Liver (tissue), 9 donors: ENCODE results near the gene TTLL3. TPM values are rescaled to one million over a fixed set of nuclear protein-coding genes. Genes with fewer than 3 reads are reported as not detected.

Experiments
- DNase-seq: peaks from one replicate; pipeline ENCODE4 v3.0.0-alpha.2; 2017; ENCODE audit warnings: low spot score
- H3K27ac ChIP-seq, 2 donors: one replicate each; pipeline ENCODE4 v1.7.0; 2013; ENCODE audit warnings: inconsistent platforms in 2 of 2, low read length in 2 of 2, control low read depth in 1 of 2, low read depth in 1 of 2, mild to moderate bottlenecking in 1 of 2
- H3K27me3 ChIP-seq, 4 donors: one replicate each; pipeline versions ENCODE4 v1.6.1 to v1.7.0; 2013; ENCODE audit warnings: low read length in 3 of 4, inconsistent platforms in 1 of 4, mild to moderate bottlenecking in 1 of 4, moderate library complexity in 1 of 4; ENCODE audit not compliant: control insufficient read depth in 4 of 4, insufficient read depth in 4 of 4
- H3K36me3 ChIP-seq, 4 donors: one replicate each; pipeline versions ENCODE4 v1.6.1 to v1.7.0; 2013; ENCODE audit warnings: low read length in 3 of 4, mild to moderate bottlenecking in 3 of 4, low read depth in 1 of 4, moderate library complexity in 1 of 4; ENCODE audit not compliant: control insufficient read depth in 4 of 4, insufficient read depth in 3 of 4
- H3K4me1 ChIP-seq, 4 donors: one replicate each; pipeline versions ENCODE4 v1.6.1 to v1.7.0; 2013; ENCODE audit warnings: low read length in 3 of 4, mild to moderate bottlenecking in 3 of 4, moderate library complexity in 1 of 4; ENCODE audit not compliant: control insufficient read depth in 4 of 4, insufficient read depth in 4 of 4
- H3K4me3 ChIP-seq, 3 donors: one replicate each; pipeline versions ENCODE4 v1.6.1 to v1.7.0; 2013; ENCODE audit warnings: low read length in 3 of 3, control low read depth in 1 of 3, low read depth in 1 of 3, mild to moderate bottlenecking in 1 of 3
- H3K9ac ChIP-seq, 2 donors: one replicate each; pipeline ENCODE4 v1.7.0; 2013; ENCODE audit warnings: low read length in 2 of 2, mild to moderate bottlenecking in 2 of 2, moderate library complexity in 2 of 2, control low read depth in 1 of 2, low read depth in 1 of 2
- H3K9me3 ChIP-seq, 4 donors: one replicate each; pipeline versions ENCODE4 v1.6.1 to v1.7.0; 2013; ENCODE audit warnings: low read length in 3 of 4; ENCODE audit not compliant: control insufficient read depth in 4 of 4
- EGR1 ChIP-seq, 2 donors: IDR thresholded peaks; 2 replicates each; pipeline ENCODE4 v1.6.1; 2016 to 2018; ENCODE audit warnings: antibody characterized with exemption in 2 of 2, low read depth in 2 of 2
- FOXA1 ChIP-seq: IDR thresholded peaks from 2 replicates; pipeline ENCODE4 v1.6.1; 2016; ENCODE audit warnings: antibody characterized with exemption
- FOXA2 ChIP-seq: IDR thresholded peaks from 2 replicates; pipeline ENCODE4 v1.6.1; 2016; ENCODE audit warnings: antibody characterized with exemption
- GABPA ChIP-seq, 2 donors: IDR thresholded peaks in 1 of 2; conservative IDR thresholded peaks in 1 of 2; 2 replicates each; pipeline ENCODE4 v1.6.1; 2016; ENCODE audit warnings: antibody characterized with exemption in 2 of 2, mild to moderate bottlenecking in 1 of 2, moderate library complexity in 1 of 2
- HNF4A ChIP-seq, 2 donors: conservative IDR thresholded peaks; 2 replicates each; pipeline ENCODE4 v1.6.1; 2016; ENCODE audit warnings: antibody characterized with exemption in 2 of 2, mild to moderate bottlenecking in 2 of 2
- HNF4G ChIP-seq: IDR thresholded peaks from 2 replicates; pipeline ENCODE4 v1.6.1; 2016; ENCODE audit warnings: antibody characterized with exemption
- JUND ChIP-seq, 2 donors: IDR thresholded peaks; 2 replicates each; pipeline ENCODE4 v1.6.1; 2016; ENCODE audit warnings: antibody characterized with exemption in 2 of 2
- NR2F2 ChIP-seq: IDR thresholded peaks from 2 replicates; pipeline ENCODE4 v1.6.1; 2016; ENCODE audit warnings: antibody characterized with exemption
- RAD21 ChIP-seq, 2 donors: IDR thresholded peaks; 2 replicates each; pipeline ENCODE4 v1.6.1; 2016; ENCODE audit warnings: antibody characterized with exemption in 2 of 2, mild to moderate bottlenecking in 2 of 2
- RXRA ChIP-seq, 2 donors: IDR thresholded peaks; 2 replicates each; pipeline ENCODE4 v1.6.1; 2017 to 2018; ENCODE audit warnings: antibody characterized with exemption in 2 of 2, mild to moderate bottlenecking in 1 of 2
- SP1 ChIP-seq: IDR thresholded peaks from 2 replicates; pipeline ENCODE4 v1.6.1; 2018; ENCODE audit warnings: antibody characterized with exemption, mild to moderate bottlenecking
- TAF1 ChIP-seq: conservative IDR thresholded peaks from 2 replicates; pipeline ENCODE4 v1.6.1; 2016; ENCODE audit warnings: antibody characterized with exemption, mild to moderate bottlenecking
- YY1 ChIP-seq: IDR thresholded peaks from 2 replicates; pipeline ENCODE4 v1.6.1; 2016; ENCODE audit warnings: antibody characterized with exemption, mild to moderate bottlenecking
- WGBS: extraction: QIAGEN DNeasy Blood & Tissue Kit; methylation state at CpG from one replicate; pipeline ENCODE4 v1.1.7; 2013; 5-methylcytosine and 5-hydroxymethylcytosine counted together
- polyA plus RNA-seq, 2 donors: library from polyadenylated mRNA; stranded (reverse) in 1 of 2; unstranded in 1 of 2; fragments of 200-250 nt in 1 of 2; fragments of >200 nt in 1 of 2; fragmentation: Nextera tagmentation in 1 of 2; extraction: Ambion mirVana in 1 of 2; gene quantifications; one replicate each; pipeline versions ENCODE4 v1.2.1 to v1.2.3, GENCODE V29; 2013 to 2015
- total RNA-seq, 2 donors: library from RNA; depleted of rRNA; stranded (reverse); fragments of >200 nt; gene quantifications; one replicate each; pipeline ENCODE4 v1.2.3, GENCODE V29; 2014
- TF ChIP-seq, protein P1 (sequence below): IDR thresholded peaks from 2 replicates; pipeline ENCODE4 v1.6.1; 2016; ENCODE audit warnings: antibody characterized with exemption, mild to moderate bottlenecking
- TF ChIP-seq, protein P2 (sequence below): IDR thresholded peaks from 2 replicates; pipeline ENCODE4 v1.6.1; 2016; ENCODE audit warnings: antibody characterized with exemption
- TF ChIP-seq, protein P3 (sequence below): fragments of 150-350 bp; IDR thresholded peaks from 2 replicates; pipeline ENCODE4 v1.5.1; 2017; ENCODE audit warnings: improper control_type of control experiment, low read depth, low read length; ENCODE audit not compliant: missing input control
- TF ChIP-seq, protein P4 (sequence below): IDR thresholded peaks from 2 replicates; pipeline ENCODE4 v1.6.1; 2016; ENCODE audit warnings: antibody characterized with exemption
- TF ChIP-seq, protein P5 (sequence below): IDR thresholded peaks from 2 replicates; pipeline ENCODE4 v1.6.1; 2016; ENCODE audit warnings: antibody characterized with exemption
- donor health status: healthy.
- donor health status: healthy.
- donor health status: healthy.
- donor health status: healthy.
- donor health status: healthy.

Gene TTLL3
- total and polyA plus RNA-seq, 4 donors = 2.8 to 19.6 (median 6.5) TPM

DNA sequence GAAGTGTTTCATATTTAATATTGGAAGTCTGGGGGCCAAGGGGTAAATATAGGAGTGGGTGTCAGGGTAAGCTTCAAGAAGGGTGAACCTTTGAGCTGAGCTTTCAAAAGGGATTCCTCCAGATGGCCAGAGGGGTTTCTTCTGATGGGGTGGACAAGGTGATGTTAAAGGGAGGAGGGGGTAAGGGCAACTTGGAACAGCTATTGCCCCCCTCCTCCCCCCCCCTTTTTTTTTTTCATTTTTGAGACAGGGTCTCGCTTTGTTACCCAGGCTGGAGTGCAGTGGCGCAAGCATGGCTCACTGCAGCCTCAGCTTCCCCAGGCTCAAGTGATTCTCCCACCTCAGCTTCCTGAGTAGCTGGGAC, 2.1 kb upstream of the TTLL3 start:
- Histone ChIP-seq H3K4me1 (peaks cover 0 to 13% (median 7%) of the 10 kb centered on the region in 4 donors), H3K9me3 (no peaks in the 10 kb centered on the region), H3K36me3 (peaks cover 13 to 41% (median 38%) of the 10 kb centered on the region in 4 donors), H3K27ac (no peak overlapping the region), H3K4me3 (no peak overlapping the region), H3K27me3 (no peaks in the 10 kb centered on the region), H3K9ac (no peak overlapping the region)
- TF ChIP-seq TAF1 (no peak), NR2F2 (no peak), JUND (IDR thresholded peaks at IDR 0.05) (no peak), YY1 (no peak), HNF4G (no peak), RXRA (IDR thresholded peaks at IDR 0.05) (no peak), SP1 (no peak), RAD21 (IDR thresholded peaks at IDR 0.05) (no peak), GABPA (IDR thresholded peaks at IDR 0.05 in 1 of 2, conservative IDR thresholded peaks at IDR 0.05 in 1 of 2) (no peak), EGR1 (IDR thresholded peaks at IDR 0.05; ENCODE audit: low read depth in 2 of 2) (no peak), FOXA2 (no peak), FOXA1 (no peak), HNF4A (conservative IDR thresholded peaks at IDR 0.05) (no peak)
- TF ChIP-seq, protein P1, sequence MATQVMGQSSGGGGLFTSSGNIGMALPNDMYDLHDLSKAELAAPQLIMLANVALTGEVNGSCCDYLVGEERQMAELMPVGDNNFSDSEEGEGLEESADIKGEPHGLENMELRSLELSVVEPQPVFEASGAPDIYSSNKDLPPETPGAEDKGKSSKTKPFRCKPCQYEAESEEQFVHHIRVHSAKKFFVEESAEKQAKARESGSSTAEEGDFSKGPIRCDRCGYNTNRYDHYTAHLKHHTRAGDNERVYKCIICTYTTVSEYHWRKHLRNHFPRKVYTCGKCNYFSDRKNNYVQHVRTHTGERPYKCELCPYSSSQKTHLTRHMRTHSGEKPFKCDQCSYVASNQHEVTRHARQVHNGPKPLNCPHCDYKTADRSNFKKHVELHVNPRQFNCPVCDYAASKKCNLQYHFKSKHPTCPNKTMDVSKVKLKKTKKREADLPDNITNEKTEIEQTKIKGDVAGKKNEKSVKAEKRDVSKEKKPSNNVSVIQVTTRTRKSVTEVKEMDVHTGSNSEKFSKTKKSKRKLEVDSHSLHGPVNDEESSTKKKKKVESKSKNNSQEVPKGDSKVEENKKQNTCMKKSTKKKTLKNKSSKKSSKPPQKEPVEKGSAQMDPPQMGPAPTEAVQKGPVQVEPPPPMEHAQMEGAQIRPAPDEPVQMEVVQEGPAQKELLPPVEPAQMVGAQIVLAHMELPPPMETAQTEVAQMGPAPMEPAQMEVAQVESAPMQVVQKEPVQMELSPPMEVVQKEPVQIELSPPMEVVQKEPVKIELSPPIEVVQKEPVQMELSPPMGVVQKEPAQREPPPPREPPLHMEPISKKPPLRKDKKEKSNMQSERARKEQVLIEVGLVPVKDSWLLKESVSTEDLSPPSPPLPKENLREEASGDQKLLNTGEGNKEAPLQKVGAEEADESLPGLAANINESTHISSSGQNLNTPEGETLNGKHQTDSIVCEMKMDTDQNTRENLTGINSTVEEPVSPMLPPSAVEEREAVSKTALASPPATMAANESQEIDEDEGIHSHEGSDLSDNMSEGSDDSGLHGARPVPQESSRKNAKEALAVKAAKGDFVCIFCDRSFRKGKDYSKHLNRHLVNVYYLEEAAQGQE = no peak
- TF ChIP-seq, protein P2, sequence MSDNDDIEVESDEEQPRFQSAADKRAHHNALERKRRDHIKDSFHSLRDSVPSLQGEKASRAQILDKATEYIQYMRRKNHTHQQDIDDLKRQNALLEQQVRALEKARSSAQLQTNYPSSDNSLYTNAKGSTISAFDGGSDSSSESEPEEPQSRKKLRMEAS = no peak
- TF ChIP-seq, protein P3, sequence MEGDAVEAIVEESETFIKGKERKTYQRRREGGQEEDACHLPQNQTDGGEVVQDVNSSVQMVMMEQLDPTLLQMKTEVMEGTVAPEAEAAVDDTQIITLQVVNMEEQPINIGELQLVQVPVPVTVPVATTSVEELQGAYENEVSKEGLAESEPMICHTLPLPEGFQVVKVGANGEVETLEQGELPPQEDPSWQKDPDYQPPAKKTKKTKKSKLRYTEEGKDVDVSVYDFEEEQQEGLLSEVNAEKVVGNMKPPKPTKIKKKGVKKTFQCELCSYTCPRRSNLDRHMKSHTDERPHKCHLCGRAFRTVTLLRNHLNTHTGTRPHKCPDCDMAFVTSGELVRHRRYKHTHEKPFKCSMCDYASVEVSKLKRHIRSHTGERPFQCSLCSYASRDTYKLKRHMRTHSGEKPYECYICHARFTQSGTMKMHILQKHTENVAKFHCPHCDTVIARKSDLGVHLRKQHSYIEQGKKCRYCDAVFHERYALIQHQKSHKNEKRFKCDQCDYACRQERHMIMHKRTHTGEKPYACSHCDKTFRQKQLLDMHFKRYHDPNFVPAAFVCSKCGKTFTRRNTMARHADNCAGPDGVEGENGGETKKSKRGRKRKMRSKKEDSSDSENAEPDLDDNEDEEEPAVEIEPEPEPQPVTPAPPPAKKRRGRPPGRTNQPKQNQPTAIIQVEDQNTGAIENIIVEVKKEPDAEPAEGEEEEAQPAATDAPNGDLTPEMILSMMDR = no peak
- TF ChIP-seq, protein P4, sequence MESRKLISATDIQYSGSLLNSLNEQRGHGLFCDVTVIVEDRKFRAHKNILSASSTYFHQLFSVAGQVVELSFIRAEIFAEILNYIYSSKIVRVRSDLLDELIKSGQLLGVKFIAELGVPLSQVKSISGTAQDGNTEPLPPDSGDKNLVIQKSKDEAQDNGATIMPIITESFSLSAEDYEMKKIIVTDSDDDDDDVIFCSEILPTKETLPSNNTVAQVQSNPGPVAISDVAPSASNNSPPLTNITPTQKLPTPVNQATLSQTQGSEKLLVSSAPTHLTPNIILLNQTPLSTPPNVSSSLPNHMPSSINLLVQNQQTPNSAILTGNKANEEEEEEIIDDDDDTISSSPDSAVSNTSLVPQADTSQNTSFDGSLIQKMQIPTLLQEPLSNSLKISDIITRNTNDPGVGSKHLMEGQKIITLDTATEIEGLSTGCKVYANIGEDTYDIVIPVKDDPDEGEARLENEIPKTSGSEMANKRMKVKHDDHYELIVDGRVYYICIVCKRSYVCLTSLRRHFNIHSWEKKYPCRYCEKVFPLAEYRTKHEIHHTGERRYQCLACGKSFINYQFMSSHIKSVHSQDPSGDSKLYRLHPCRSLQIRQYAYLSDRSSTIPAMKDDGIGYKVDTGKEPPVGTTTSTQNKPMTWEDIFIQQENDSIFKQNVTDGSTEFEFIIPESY = no peak
- TF ChIP-seq, protein P5, sequence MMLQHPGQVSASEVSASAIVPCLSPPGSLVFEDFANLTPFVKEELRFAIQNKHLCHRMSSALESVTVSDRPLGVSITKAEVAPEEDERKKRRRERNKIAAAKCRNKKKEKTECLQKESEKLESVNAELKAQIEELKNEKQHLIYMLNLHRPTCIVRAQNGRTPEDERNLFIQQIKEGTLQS = no peak
- WGBS = 97% methylated on average over 2 of the region's 2 CpGs
- no peak for DNase-seq
